Body of pancreas (tissue), 4 donors: Measurements from ENCODE around the gene PDZD2.

Experiments
- CTCF ChIP-seq, 7 experiments: fragments of 450-650 bp in 4 of 7; fragments of 200-600 bp in 3 of 7; sonication (generic) in 3 of 7; IDR thresholded peaks; one replicate each; pipeline ENCODE4 v1.5.1; 2016 to 2019; ENCODE audit warnings: antibody characterized with exemption in 7 of 7
- POLR2A ChIP-seq, 3 donors: fragments of 450-650 bp; IDR thresholded peaks; one replicate each; pipeline ENCODE4 v1.6.1; 2016; ENCODE audit warnings: antibody characterized with exemption in 3 of 3, mild to moderate bottlenecking in 2 of 3

DNA sequence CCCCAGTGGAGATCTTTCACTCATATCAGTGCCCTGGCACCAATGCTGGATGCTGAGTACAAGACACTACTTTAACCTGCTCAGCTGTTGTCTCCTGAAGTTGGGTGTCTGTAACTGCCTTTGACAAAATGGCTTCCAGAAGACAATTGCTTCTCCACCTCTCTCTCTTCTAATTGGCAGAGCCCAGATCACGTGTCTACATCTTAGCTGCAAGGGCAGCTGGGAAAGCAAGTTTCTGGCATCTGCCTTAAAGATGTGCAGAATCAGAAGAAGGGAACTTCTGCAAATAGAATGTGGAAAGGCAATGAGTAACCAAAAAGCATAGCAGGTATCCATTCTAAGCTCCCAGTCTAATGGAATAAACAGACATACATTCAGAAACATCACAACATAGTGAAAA, 81.1 kb downstream of the PDZD2 start:
- TF ChIP-seq CTCF (IDR thresholded peaks at IDR 0.05) (no peak), POLR2A (IDR thresholded peaks at IDR 0.05) (no peak)
